ENCODE measurements around the gene PLEKHM3. TPM values are rescaled to one million over a fixed set of nuclear protein-coding genes. Genes with fewer than 3 reads are reported as not detected.

The PLEKHM3 gene
- total and polyA plus RNA-seq, 2 of the 13 experiments (the other 11 are each of a cell fraction or from before 2014, with no cell fraction given), result 4.5 to 4.7 TPM

- no peaks in the 10 kb centered on the region for H3K36me3 ChIP-seq (replicated peaks in 1 of 2; ENCODE audit: control insufficient read depth in 1 of 2, insufficient read depth in 2 of 2, low read length in 2 of 2)
- no peak overlapping the region for H3K27ac ChIP-seq (ENCODE audit: extremely low read length, insufficient read depth, low read length)
- POLR2A ChIA-PET, result no interaction called here
- no peak for ATAC-seq
- H2AFZ ChIP-seq (ENCODE audit: low read length), result no peak overlapping the region
- H3K9ac ChIP-seq (ENCODE audit: insufficient read depth, low read depth, low read length), result no peak overlapping the region
- no peaks in the 10 kb centered on the region for H3K27me3 ChIP-seq (ENCODE audit: control insufficient read depth in 1 of 2, insufficient read depth in 2 of 2, low read length in 2 of 2)
- H3K9me3 ChIP-seq (ENCODE audit: low read length), result no peaks in the 10 kb centered on the region
- WGBS (ENCODE audit: low lambda C conversion rate), result 90% methylated on average over 2 of the region's 2 CpGs
- H3K4me3 ChIP-seq (replicated peaks in 1 of 3; ENCODE audit: insufficient read depth in 1 of 3, low read depth in 2 of 3, low read length in 3 of 3), result no peak overlapping the region
- H3K4me2 ChIP-seq (ENCODE audit: low read depth, low read length), result no peak overlapping the region
- H3K79me2 ChIP-seq (ENCODE audit: insufficient read depth, low read length), result no peaks in the 10 kb centered on the region
- intact Hi-C loops (cut with micrococcal nuclease; ENCODE audit: unreplicated experiment), result no loop called here
- no peaks in the 10 kb centered on the region for H4K20me1 ChIP-seq (ENCODE audit: insufficient read depth, low read length)
- H3K4me1 ChIP-seq (ENCODE audit: insufficient read depth, low read length), result no peaks in the 10 kb centered on the region
- no peak for DNase-seq (ENCODE audit: low spot score)
- CTCF ChIA-PET (ENCODE audit: low intra/inter-chr PET ratio, low total read pairs), result no interaction called here
- no TSS peak for BruUV-seq (replicated peaks)
- no peak for FAIRE-seq
- in situ Hi-C loops (cut with HindIII; ENCODE audit: extremely low pct_ligation_motif_present, low pct_unique_long_range_greater_than_20kb), result no loop called here
- TF ChIP-seq THAP7 (CRISPR knock-in tag; IDR thresholded peaks at IDR 0.05) (no peak), MTF2 (CRISPR knock-in tag; IDR thresholded peaks at IDR 0.05; ENCODE audit: borderline replicate concordance) (no peak), UBTF (CRISPR knock-in tag; IDR thresholded peaks at IDR 0.05) (no peak), ZBTB10 (CRISPR knock-in tag; IDR thresholded peaks at IDR 0.05; ENCODE audit: borderline replicate concordance) (no peak), ISX (CRISPR knock-in tag; conservative IDR thresholded peaks at IDR 0.05) (no peak), KMT2B (CRISPR knock-in tag; IDR thresholded peaks at IDR 0.05) (no peak), POLR2AphosphoS5 (IDR thresholded peaks at IDR 0.05; ENCODE audit: low read depth, low read length) (no peak), ZNF296 (CRISPR knock-in tag; conservative IDR thresholded peaks at IDR 0.05) (no peak), HNRNPL (IDR thresholded peaks at IDR 0.05; ENCODE audit: low read depth, low read length) (no peak), IRF2 (CRISPR knock-in tag; IDR thresholded peaks at IDR 0.05) (no peak), ZNF772 (CRISPR knock-in tag; IDR thresholded peaks at IDR 0.05) (no peak), ZNF567 (CRISPR knock-in tag; IDR thresholded peaks at IDR 0.05; ENCODE audit: borderline replicate concordance) (no peak), KDM5A (IDR thresholded peaks at IDR 0.05; ENCODE audit: borderline replicate concordance, low read length) (no peak), ZBTB37 (CRISPR knock-in tag; IDR thresholded peaks at IDR 0.05) (no peak), CEBPG (CRISPR knock-in tag; IDR thresholded peaks at IDR 0.05) (no peak)
These were observed 41.7 kb downstream of the PLEKHM3 start for GRCh38 chr2:207983641-207984042.

Data from HepG2 (cell line).